ENCODE measurements around the gene PTPRE. TPM values are rescaled to one million over a fixed set of nuclear protein-coding genes. Genes with fewer than 3 reads are reported as not detected.

PTPRE gene
- total RNA-seq (10 to 100 TPM; 24.4 to 27.6 TPM), polyA plus RNA-seq (10 to 100 TPM in 1 of 2 donors, 1 to 10 TPM in 1; 6.5 to 13.5 TPM)

- peak within 1 kb of the TSS in 7 of 8 donors; percentile 33 to 68 (median 42) for H3K4me3 Mint-ChIP-seq
- ChIA-PET POLR2A (ENCODE audit: partially characterized antibody) (interaction anchor here (0.6 to 1.1 kb wide), 3 partner anchors 105 to 162 kb away, joined by 3 to 4 read pairs (median 4); no protein-coding TSS in a partner anchor), CTCF (ENCODE audit: partially characterized antibody) (interaction anchor here (0.6 to 6.9 kb wide), 14 partner anchors 8 to 266 kb away, joined by 3 to 57 read pairs (median 4); no protein-coding TSS in a partner anchor)
- no peaks in the 10 kb centered on the region for H3K36me3 Mint-ChIP-seq
- H3K4me1 ChIP-seq (ENCODE audit: insufficient read depth, low read length): no peaks in the 10 kb centered on the region
- H3K27ac Mint-ChIP-seq: no peak within 1 kb of the TSS
- no peaks in the 10 kb centered on the region for H3K4me1 Mint-ChIP-seq
- intact Hi-C loops (cut with micrococcal nuclease): loop anchor here (1.0 kb wide), 3 partner anchors 105 to 244 kb away; no protein-coding TSS in a partner anchor
- H3K36me3 ChIP-seq (ENCODE audit: insufficient read depth, low read length): no peaks in the 10 kb centered on the region
- peaks cover 5% of the 10 kb centered on the region for H3K27me3 ChIP-seq (ENCODE audit: insufficient read depth, low read length)
- no peaks in the 10 kb centered on the region for H3K9me3 ChIP-seq (ENCODE audit: control insufficient read depth in 1 of 2, low read length in 2 of 2)
- no peak within 1 kb of the TSS for H3K4me3 ChIP-seq (ENCODE audit: low read length in 2 of 2)
- peaks cover 0 to 1% (median 0%) of the 10 kb centered on the region in 8 donors for H3K9me3 Mint-ChIP-seq
- peaks cover 21 to 34% of the 10 kb centered on the region in 2 donors for H3K27me3 Mint-ChIP-seq
- DNase-seq: peak in 4 of 5 donors; percentile 59 to 67 (median 66)
- H3K27ac ChIP-seq (ENCODE audit: low read depth, low read length): no peak within 1 kb of the TSS
These were observed at the start of gene PTPRE for GRCh38 chr10:127906548-127907377. TSS of gene PTPRE (plus strand) at chr10:127907103. CDS start at chr10:128040882, 133,779 bp downstream.

GRCh38 chr10:127860592-127860991 lies 46.3 kb upstream of the PTPRE start:
- Histone ChIP-seq H3K36me3 (ENCODE audit: insufficient read depth, low read length) (no peaks in the 10 kb centered on the region), H3K27ac (ENCODE audit: low read depth, low read length) (no peak overlapping the region), H3K4me1 (ENCODE audit: insufficient read depth, low read length) (no peaks in the 10 kb centered on the region), H3K27me3 (ENCODE audit: insufficient read depth, low read length) (no peaks in the 10 kb centered on the region), H3K9me3 (ENCODE audit: control insufficient read depth in 1 of 2, low read length in 2 of 2) (no peaks in the 10 kb centered on the region), H3K4me3 (ENCODE audit: low read length in 2 of 2) (no peak overlapping the region)
- intact Hi-C loops (cut with micrococcal nuclease): no loop called here
- DNase-seq: no peak
- ChIA-PET CTCF (ENCODE audit: partially characterized antibody) (no interaction called here), POLR2A (ENCODE audit: partially characterized antibody) (no interaction called here)
- Mint-ChIP-seq H3K9me3 (peaks cover 0 to 11% (median 3%) of the 10 kb centered on the region in 8 donors), H3K27me3 (peaks cover 3 to 5% of the 10 kb centered on the region in 2 donors), H3K27ac (no peak overlapping the region), H3K4me1 (no peaks in the 10 kb centered on the region), H3K36me3 (no peaks in the 10 kb centered on the region), H3K4me3 (no peak overlapping the region)

GRCh38 chr10:127863231-127863825 lies 43.6 kb upstream of the PTPRE start:
- no peaks in the 10 kb centered on the region for H3K4me1 Mint-ChIP-seq
- H3K9me3 ChIP-seq (ENCODE audit: control insufficient read depth in 1 of 2, low read length in 2 of 2): no peaks in the 10 kb centered on the region
- ChIA-PET POLR2A (ENCODE audit: partially characterized antibody) (no interaction called here), CTCF (ENCODE audit: partially characterized antibody) (interaction anchor here (1.3 kb wide), 1 partner anchor 20 kb away, joined by 3 read pairs; no protein-coding TSS in a partner anchor)
- no peaks in the 10 kb centered on the region for H3K36me3 ChIP-seq (ENCODE audit: insufficient read depth, low read length)
- no peak overlapping the region for H3K4me3 ChIP-seq (ENCODE audit: low read length in 2 of 2)
- no peak for DNase-seq
- no peak overlapping the region for H3K4me3 Mint-ChIP-seq
- peaks cover 0 to 14% (median 5%) of the 10 kb centered on the region in 8 donors for H3K9me3 Mint-ChIP-seq
- no peaks in the 10 kb centered on the region for H3K36me3 Mint-ChIP-seq
- H3K27ac ChIP-seq (ENCODE audit: low read depth, low read length): no peak overlapping the region
- H3K4me1 ChIP-seq (ENCODE audit: insufficient read depth, low read length): no peaks in the 10 kb centered on the region
- H3K27ac Mint-ChIP-seq: no peak overlapping the region
- intact Hi-C loops (cut with micrococcal nuclease): no loop called here
- no peaks in the 10 kb centered on the region for H3K27me3 ChIP-seq (ENCODE audit: insufficient read depth, low read length)
- H3K27me3 Mint-ChIP-seq: peaks cover 3 to 5% of the 10 kb centered on the region in 2 donors

GRCh38 chr10:127866276-127867013 lies 40.5 kb upstream of the PTPRE start:
- Mint-ChIP-seq H3K4me3 (no peak overlapping the region), H3K36me3 (no peaks in the 10 kb centered on the region), H3K4me1 (no peaks in the 10 kb centered on the region), H3K27ac (no peak overlapping the region), H3K9me3 (peaks cover 0 to 41% (median 21%) of the 10 kb centered on the region in 8 donors), H3K27me3 (peaks cover 6 to 15% of the 10 kb centered on the region in 2 donors)
- intact Hi-C loops (cut with micrococcal nuclease): no loop called here
- Histone ChIP-seq H3K4me3 (ENCODE audit: low read length in 2 of 2) (no peak overlapping the region), H3K27ac (ENCODE audit: low read depth, low read length) (no peak overlapping the region), H3K9me3 (ENCODE audit: control insufficient read depth in 1 of 2, low read length in 2 of 2) (no peaks in the 10 kb centered on the region), H3K27me3 (ENCODE audit: insufficient read depth, low read length) (no peaks in the 10 kb centered on the region), H3K36me3 (ENCODE audit: insufficient read depth, low read length) (no peaks in the 10 kb centered on the region), H3K4me1 (ENCODE audit: insufficient read depth, low read length) (no peaks in the 10 kb centered on the region)
- DNase-seq: no peak
- CTCF ChIA-PET (ENCODE audit: partially characterized antibody): no interaction called here
- POLR2A ChIA-PET (ENCODE audit: partially characterized antibody): no interaction called here

GRCh38 chr10:127867805-127868204 lies 39.1 kb upstream of the PTPRE start:
- Mint-ChIP-seq H3K36me3 (no peaks in the 10 kb centered on the region), H3K27ac (no peak overlapping the region), H3K27me3 (peaks cover 13 to 22% of the 10 kb centered on the region in 2 donors), H3K9me3 (peaks cover 0 to 41% (median 20%) of the 10 kb centered on the region in 8 donors), H3K4me3 (no peak overlapping the region), H3K4me1 (peaks cover 0 to 1% (median 0%) of the 10 kb centered on the region in 4 donors)
- Histone ChIP-seq H3K36me3 (ENCODE audit: insufficient read depth, low read length) (no peaks in the 10 kb centered on the region), H3K27me3 (ENCODE audit: insufficient read depth, low read length) (no peaks in the 10 kb centered on the region), H3K9me3 (ENCODE audit: control insufficient read depth in 1 of 2, low read length in 2 of 2) (no peaks in the 10 kb centered on the region), H3K4me3 (ENCODE audit: low read length in 2 of 2) (no peak overlapping the region), H3K4me1 (ENCODE audit: insufficient read depth, low read length) (no peaks in the 10 kb centered on the region), H3K27ac (ENCODE audit: low read depth, low read length) (no peak overlapping the region)
- ChIA-PET CTCF (ENCODE audit: partially characterized antibody) (no interaction called here), POLR2A (ENCODE audit: partially characterized antibody) (no interaction called here)
- no peak for DNase-seq
- intact Hi-C loops (cut with micrococcal nuclease): no loop called here

GRCh38 chr10:127869329-127869728 lies 37.6 kb upstream of the PTPRE start:
- Mint-ChIP-seq H3K27me3 (peaks cover 13 to 17% of the 10 kb centered on the region in 2 donors), H3K4me3 (no peak overlapping the region), H3K4me1 (peaks cover 0 to 1% (median 0%) of the 10 kb centered on the region in 4 donors), H3K27ac (no peak overlapping the region), H3K9me3 (peaks cover 0 to 30% (median 16%) of the 10 kb centered on the region in 8 donors), H3K36me3 (no peaks in the 10 kb centered on the region)
- no peak for DNase-seq
- Histone ChIP-seq H3K27ac (ENCODE audit: low read depth, low read length) (no peak overlapping the region), H3K9me3 (ENCODE audit: control insufficient read depth in 1 of 2, low read length in 2 of 2) (no peaks in the 10 kb centered on the region), H3K4me3 (ENCODE audit: low read length in 2 of 2) (no peak overlapping the region), H3K4me1 (ENCODE audit: insufficient read depth, low read length) (no peaks in the 10 kb centered on the region), H3K27me3 (ENCODE audit: insufficient read depth, low read length) (no peaks in the 10 kb centered on the region), H3K36me3 (ENCODE audit: insufficient read depth, low read length) (no peaks in the 10 kb centered on the region)
- ChIA-PET POLR2A (ENCODE audit: partially characterized antibody) (no interaction called here), CTCF (ENCODE audit: partially characterized antibody) (interaction anchor here (0.6 kb wide), 1 partner anchor 15 kb away, joined by 3 read pairs; no protein-coding TSS in a partner anchor)
- intact Hi-C loops (cut with micrococcal nuclease): no loop called here

- intact Hi-C loops (cut with micrococcal nuclease): no loop called here
- H3K27me3 Mint-ChIP-seq: peaks cover 14 to 17% of the 10 kb centered on the region in 2 donors
- peaks cover 0 to 1% (median 0%) of the 10 kb centered on the region in 4 donors for H3K4me1 Mint-ChIP-seq
- ChIA-PET POLR2A (ENCODE audit: partially characterized antibody) (no interaction called here), CTCF (ENCODE audit: partially characterized antibody) (no interaction called here)
- Histone ChIP-seq H3K9me3 (ENCODE audit: control insufficient read depth in 1 of 2, low read length in 2 of 2) (no peaks in the 10 kb centered on the region), H3K36me3 (ENCODE audit: insufficient read depth, low read length) (no peaks in the 10 kb centered on the region), H3K4me3 (ENCODE audit: low read length in 2 of 2) (no peak overlapping the region), H3K27ac (ENCODE audit: low read depth, low read length) (no peak overlapping the region), H3K27me3 (ENCODE audit: insufficient read depth, low read length) (no peaks in the 10 kb centered on the region), H3K4me1 (ENCODE audit: insufficient read depth, low read length) (no peaks in the 10 kb centered on the region)
- H3K4me3 Mint-ChIP-seq: no peak overlapping the region
- peaks cover 0 to 30% (median 16%) of the 10 kb centered on the region in 8 donors for H3K9me3 Mint-ChIP-seq
- no peaks in the 10 kb centered on the region for H3K36me3 Mint-ChIP-seq
- no peak for DNase-seq
- H3K27ac Mint-ChIP-seq: peak overlapping the region in 1 of 7 donors; percentile 30
These were observed 35.3 kb upstream of the PTPRE start for GRCh38 chr10:127871631-127872010.
